H1 (cell line): Measurements from ENCODE around the gene ARL6IP5.

ENCODE experiments used
- GABPA ChIP-seq: IDR thresholded peaks from 2 replicates; pipeline ENCODE4 v1.6.1; 2011; ENCODE audit warnings: mild to moderate bottlenecking, low read length, moderate library complexity, borderline replicate concordance; ENCODE audit not compliant: insufficient read depth
- TF ChIP-seq, protein P1 (sequence below): IDR thresholded peaks from 2 replicates; pipeline ENCODE4 v1.6.1; 2011; ENCODE audit warnings: low read length, improper control_type of control experiment

DNA sequence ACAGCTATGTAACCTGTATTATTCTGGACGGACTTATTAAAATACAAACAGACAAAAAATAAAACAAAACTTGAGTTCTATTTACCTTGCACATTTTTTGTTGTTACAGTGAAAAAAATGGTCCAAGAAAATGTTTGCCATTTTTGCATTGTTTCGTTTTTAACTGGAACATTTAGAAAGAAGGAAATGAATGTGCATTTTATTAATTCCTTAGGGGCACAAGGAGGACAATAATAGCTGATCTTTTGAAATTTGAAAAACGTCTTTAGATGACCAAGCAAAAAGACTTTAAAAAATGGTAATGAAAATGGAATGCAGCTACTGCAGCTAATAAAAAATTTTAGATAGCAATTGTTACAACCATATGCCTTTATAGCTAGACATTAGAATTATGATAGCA, 20.6 kb downstream of the ARL6IP5 start:
- TF ChIP-seq, protein P1, sequence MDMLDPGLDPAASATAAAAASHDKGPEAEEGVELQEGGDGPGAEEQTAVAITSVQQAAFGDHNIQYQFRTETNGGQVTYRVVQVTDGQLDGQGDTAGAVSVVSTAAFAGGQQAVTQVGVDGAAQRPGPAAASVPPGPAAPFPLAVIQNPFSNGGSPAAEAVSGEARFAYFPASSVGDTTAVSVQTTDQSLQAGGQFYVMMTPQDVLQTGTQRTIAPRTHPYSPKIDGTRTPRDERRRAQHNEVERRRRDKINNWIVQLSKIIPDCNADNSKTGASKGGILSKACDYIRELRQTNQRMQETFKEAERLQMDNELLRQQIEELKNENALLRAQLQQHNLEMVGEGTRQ: no peak
- TF ChIP-seq GABPA: no peak
